Measurements from ENCODE around the gene PPIC.

Gene PPIC

DNA sequence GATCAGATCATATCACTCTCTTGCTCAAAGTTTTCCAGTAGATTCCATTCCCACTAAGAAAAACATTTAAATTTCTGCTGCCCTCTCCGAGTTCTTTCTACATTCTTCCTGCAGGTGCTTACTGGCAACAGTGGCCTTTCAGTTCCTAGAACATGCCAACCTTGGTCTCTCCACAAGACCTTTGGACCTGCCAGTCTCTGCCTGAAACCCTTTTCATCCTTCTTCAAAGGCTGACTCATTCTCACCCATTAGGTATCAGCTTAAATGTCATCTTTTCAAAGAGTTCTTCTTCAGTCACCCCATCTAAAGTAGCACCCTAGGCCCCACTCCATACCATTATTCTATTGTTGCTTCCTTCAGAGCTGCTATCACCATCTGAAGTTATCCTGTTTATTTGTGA is 21.8 kb downstream of the PPIC start:
- Histone ChIP-seq H3K9ac (ENCODE audit: low read depth in 1 of 2, low read length in 2 of 2) (no peak overlapping the region), H3K27me3 (ENCODE audit: control insufficient read depth in 1 of 2, insufficient read depth in 2 of 2, low read length in 2 of 2) (no peaks in the 10 kb centered on the region), H3K36me3 (ENCODE audit: control insufficient read depth in 1 of 2, insufficient read depth in 2 of 2, low read length in 2 of 2) (no peaks in the 10 kb centered on the region), H3K27ac (ENCODE audit: low read depth, low read length) (no peak overlapping the region), H3K9me3 (ENCODE audit: control insufficient read depth in 1 of 2, low read length in 2 of 2) (no peaks in the 10 kb centered on the region), H3K4me3 (ENCODE audit: low read depth in 1 of 2, low read length in 2 of 2) (no peak overlapping the region), H3K4me1 (ENCODE audit: control insufficient read depth in 1 of 2, insufficient read depth in 2 of 2, low read length in 2 of 2) (no peaks in the 10 kb centered on the region)

DNA sequence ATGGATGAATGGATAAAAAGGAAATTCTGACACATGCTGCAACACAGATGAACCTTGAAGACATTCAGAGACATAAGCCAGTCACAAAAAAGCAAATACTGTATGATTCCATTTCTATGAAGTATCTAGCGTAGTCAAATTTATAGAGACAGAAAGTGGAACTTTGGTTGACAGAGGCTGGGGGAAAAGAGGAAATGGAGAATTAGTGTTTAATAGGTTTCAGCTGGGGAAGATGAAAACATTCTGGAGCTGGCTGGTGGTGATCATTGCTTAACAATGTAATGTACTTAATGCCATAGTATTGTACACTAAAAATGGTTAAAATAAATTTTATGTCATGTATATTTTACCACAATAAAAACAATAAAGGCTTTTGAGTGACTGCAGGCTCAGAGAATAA is 24.2 kb downstream of the PPIC start:
- Histone ChIP-seq H3K36me3 (ENCODE audit: control insufficient read depth in 1 of 2, insufficient read depth in 2 of 2, low read length in 2 of 2) (peaks cover 0 to 4% of the 10 kb centered on the region in 2 donors), H3K9me3 (ENCODE audit: control insufficient read depth in 1 of 2, low read length in 2 of 2) (no peaks in the 10 kb centered on the region), H3K4me1 (ENCODE audit: control insufficient read depth in 1 of 2, insufficient read depth in 2 of 2, low read length in 2 of 2) (no peaks in the 10 kb centered on the region), H3K9ac (ENCODE audit: low read depth in 1 of 2, low read length in 2 of 2) (no peak overlapping the region), H3K27ac (ENCODE audit: low read depth, low read length) (no peak overlapping the region), H3K27me3 (ENCODE audit: control insufficient read depth in 1 of 2, insufficient read depth in 2 of 2, low read length in 2 of 2) (no peaks in the 10 kb centered on the region), H3K4me3 (ENCODE audit: low read depth in 1 of 2, low read length in 2 of 2) (no peak overlapping the region)

DNA sequence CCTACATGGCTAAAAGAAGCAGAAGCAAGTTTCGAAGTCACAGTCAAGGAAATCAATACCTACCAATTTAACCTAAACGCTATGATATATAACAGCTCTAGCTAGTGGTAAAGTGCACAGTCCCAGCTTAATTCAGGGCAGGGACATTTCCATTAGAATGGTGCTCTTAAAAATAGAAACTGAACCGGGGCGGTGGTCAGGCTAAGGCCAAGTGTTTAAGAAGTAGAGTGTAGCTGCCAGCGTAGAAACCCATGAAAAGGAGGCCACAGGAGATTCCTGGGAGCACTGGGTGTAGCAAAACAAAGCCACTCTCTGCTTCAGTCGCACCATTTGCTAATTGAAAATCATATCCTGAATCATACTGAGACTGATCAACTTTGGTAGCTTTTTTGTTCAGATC is 28.8 kb downstream of the PPIC start:
- H3K36me3 ChIP-seq (ENCODE audit: control insufficient read depth in 1 of 2, insufficient read depth in 2 of 2, low read length in 2 of 2) = peaks cover 0 to 4% of the 10 kb centered on the region in 2 donors

DNA sequence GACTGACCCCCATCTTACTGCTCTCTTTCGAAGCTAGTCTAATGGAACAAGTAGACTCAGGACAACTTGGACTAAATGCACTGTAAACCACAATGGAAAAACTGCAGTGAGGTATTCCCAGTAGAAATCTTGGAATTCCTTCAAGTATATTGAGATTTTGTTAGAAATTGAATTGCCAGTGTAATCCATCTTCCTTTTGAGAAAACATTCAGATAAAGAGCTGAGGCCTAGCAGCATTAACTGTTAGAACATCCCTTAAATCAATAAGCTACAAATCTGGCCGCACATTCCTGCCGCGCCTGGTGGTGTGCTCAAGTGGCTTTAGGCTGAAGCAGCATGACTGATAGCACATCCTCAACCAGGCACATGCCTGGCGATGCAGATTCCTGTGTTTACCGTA is 29.3 kb downstream of the PPIC start:
- Histone ChIP-seq H3K9ac (ENCODE audit: low read depth in 1 of 2, low read length in 2 of 2) (no peak overlapping the region), H3K4me3 (ENCODE audit: low read depth in 1 of 2, low read length in 2 of 2) (no peak overlapping the region), H3K27me3 (ENCODE audit: control insufficient read depth in 1 of 2, insufficient read depth in 2 of 2, low read length in 2 of 2) (no peaks in the 10 kb centered on the region), H3K9me3 (ENCODE audit: control insufficient read depth in 1 of 2, low read length in 2 of 2) (no peaks in the 10 kb centered on the region), H3K4me1 (ENCODE audit: control insufficient read depth in 1 of 2, insufficient read depth in 2 of 2, low read length in 2 of 2) (no peaks in the 10 kb centered on the region), H3K27ac (ENCODE audit: low read depth, low read length) (no peak overlapping the region), H3K36me3 (ENCODE audit: control insufficient read depth in 1 of 2, insufficient read depth in 2 of 2, low read length in 2 of 2) (peaks cover 0 to 4% of the 10 kb centered on the region in 2 donors)

More for the DNA sequence above, 28.8 kb downstream of the PPIC start:
- Histone ChIP-seq H3K4me1 (ENCODE audit: control insufficient read depth in 1 of 2, insufficient read depth in 2 of 2, low read length in 2 of 2) (no peaks in the 10 kb centered on the region), H3K27me3 (ENCODE audit: control insufficient read depth in 1 of 2, insufficient read depth in 2 of 2, low read length in 2 of 2) (no peaks in the 10 kb centered on the region), H3K9me3 (ENCODE audit: control insufficient read depth in 1 of 2, low read length in 2 of 2) (no peaks in the 10 kb centered on the region), H3K4me3 (ENCODE audit: low read depth in 1 of 2, low read length in 2 of 2) (no peak overlapping the region), H3K9ac (ENCODE audit: low read depth in 1 of 2, low read length in 2 of 2) (no peak overlapping the region), H3K27ac (ENCODE audit: low read depth, low read length) (no peak overlapping the region)

DNA sequence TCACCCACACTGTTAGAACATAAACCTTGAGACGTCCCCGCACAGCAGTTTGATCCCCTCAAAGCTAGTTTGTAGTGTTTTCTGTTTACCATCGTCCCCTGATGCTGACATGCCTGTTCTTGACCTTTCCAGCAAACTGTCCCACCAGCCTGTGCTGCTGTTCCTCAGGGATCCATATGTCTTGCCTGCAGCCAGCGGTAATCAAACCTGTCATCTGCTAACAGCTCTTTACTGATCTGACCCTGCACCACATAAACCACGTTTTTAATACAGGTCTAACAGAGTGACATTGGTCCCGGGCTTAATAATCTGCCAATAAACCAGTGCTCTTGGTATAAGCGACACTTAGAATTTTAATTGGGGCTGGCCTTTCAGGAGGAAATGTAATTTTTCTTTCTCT is 34.7 kb downstream of the PPIC start:
- Histone ChIP-seq H3K36me3 (ENCODE audit: control insufficient read depth in 1 of 2, insufficient read depth in 2 of 2, low read length in 2 of 2) (no peaks in the 10 kb centered on the region), H3K9me3 (ENCODE audit: control insufficient read depth in 1 of 2, low read length in 2 of 2) (no peaks in the 10 kb centered on the region), H3K27me3 (ENCODE audit: control insufficient read depth in 1 of 2, insufficient read depth in 2 of 2, low read length in 2 of 2) (no peaks in the 10 kb centered on the region), H3K27ac (ENCODE audit: low read depth, low read length) (no peak overlapping the region), H3K4me1 (ENCODE audit: control insufficient read depth in 1 of 2, insufficient read depth in 2 of 2, low read length in 2 of 2) (no peaks in the 10 kb centered on the region), H3K4me3 (ENCODE audit: low read depth in 1 of 2, low read length in 2 of 2) (no peak overlapping the region), H3K9ac (ENCODE audit: low read depth in 1 of 2, low read length in 2 of 2) (no peak overlapping the region)

DNA sequence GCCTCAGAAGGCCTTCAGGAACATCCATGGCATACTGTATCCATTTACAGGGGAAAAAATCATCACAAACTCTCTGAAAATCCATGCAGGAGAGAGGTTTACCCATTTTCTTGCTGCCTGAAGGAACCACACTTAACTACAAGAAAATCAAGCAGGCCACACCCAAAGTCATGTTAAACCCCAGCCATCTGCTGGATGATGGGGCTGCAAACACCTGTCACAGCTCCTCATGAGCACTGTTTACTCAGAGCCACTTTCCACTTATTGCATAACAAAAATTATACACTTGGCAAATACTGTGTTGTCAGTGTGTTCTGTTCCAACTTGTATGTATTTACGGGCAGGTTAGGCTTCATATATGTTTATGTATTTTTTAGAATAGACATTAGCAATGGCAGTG is 35.8 kb downstream of the PPIC start:
- Histone ChIP-seq H3K27me3 (ENCODE audit: control insufficient read depth in 1 of 2, insufficient read depth in 2 of 2, low read length in 2 of 2) (no peaks in the 10 kb centered on the region), H3K9ac (ENCODE audit: low read depth in 1 of 2, low read length in 2 of 2) (no peak overlapping the region), H3K4me1 (ENCODE audit: control insufficient read depth in 1 of 2, insufficient read depth in 2 of 2, low read length in 2 of 2) (no peaks in the 10 kb centered on the region), H3K9me3 (ENCODE audit: control insufficient read depth in 1 of 2, low read length in 2 of 2) (no peaks in the 10 kb centered on the region), H3K27ac (ENCODE audit: low read depth, low read length) (no peak overlapping the region), H3K4me3 (ENCODE audit: low read depth in 1 of 2, low read length in 2 of 2) (no peak overlapping the region), H3K36me3 (ENCODE audit: control insufficient read depth in 1 of 2, insufficient read depth in 2 of 2, low read length in 2 of 2) (no peaks in the 10 kb centered on the region)

DNA sequence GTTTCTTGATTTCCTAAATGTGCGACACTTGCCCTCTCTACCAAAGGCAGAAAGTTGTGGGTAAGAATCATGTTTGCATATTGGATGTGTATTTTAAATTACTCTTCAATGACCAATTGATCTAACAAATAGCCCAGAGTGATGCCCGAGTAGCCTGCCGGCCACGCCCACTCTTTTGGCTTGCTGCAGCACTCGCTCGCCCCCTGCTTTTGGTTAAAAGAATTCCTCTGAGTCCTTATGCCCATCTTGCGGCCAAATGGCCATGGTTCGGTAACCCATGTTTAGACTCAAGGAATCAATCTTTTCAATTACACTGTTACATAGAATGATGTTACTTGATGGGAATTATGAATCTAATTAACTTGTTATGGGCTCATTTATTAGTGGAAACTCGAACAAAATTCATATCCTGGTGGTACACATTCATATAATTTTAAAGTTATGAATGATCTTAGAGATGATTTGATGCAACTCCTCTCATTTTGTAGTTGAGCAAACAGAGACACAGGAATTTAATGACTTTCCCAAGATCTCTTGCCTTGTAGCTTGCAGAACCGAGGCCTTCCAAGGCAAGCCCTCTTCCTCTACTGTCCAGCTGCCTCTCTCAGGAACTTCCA is 36.5 kb downstream of the PPIC start:
- H3K4me1 ChIP-seq (ENCODE audit: control insufficient read depth in 1 of 2, insufficient read depth in 2 of 2, low read length in 2 of 2) = no peaks in the 10 kb centered on the region
- H3K9ac ChIP-seq (ENCODE audit: low read depth in 1 of 2, low read length in 2 of 2) = no peak overlapping the region
- no peaks in the 10 kb centered on the region for H3K36me3 ChIP-seq (ENCODE audit: control insufficient read depth in 1 of 2, insufficient read depth in 2 of 2, low read length in 2 of 2)
- H3K9me3 ChIP-seq (ENCODE audit: control insufficient read depth in 1 of 2, low read length in 2 of 2) = no peaks in the 10 kb centered on the region
- H3K27ac ChIP-seq (ENCODE audit: low read depth, low read length) = no peak overlapping the region
- H3K4me3 ChIP-seq (ENCODE audit: low read depth in 1 of 2, low read length in 2 of 2) = no peak overlapping the region
- H3K27me3 ChIP-seq (ENCODE audit: control insufficient read depth in 1 of 2, insufficient read depth in 2 of 2, low read length in 2 of 2) = no peaks in the 10 kb centered on the region

DNA sequence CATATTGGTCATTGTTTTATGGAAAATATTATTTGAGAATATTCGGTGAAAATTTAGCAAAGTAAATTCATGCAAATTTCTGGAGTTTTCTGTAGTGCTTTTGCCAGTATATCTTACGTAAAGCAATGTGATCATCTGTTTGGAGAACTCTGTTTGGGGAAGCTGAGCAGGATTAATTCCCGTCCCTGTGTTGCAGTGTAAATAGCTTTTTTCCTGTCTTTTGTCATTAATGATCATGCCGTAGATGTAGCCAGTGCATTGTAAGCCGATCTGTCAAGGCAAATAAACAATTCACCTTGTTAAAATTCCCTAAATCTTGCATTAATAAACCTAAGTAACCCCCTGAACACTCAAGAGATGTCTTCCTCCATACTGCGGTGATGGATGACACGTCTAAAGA is 39.2 kb downstream of the PPIC start:
- Histone ChIP-seq H3K4me3 (ENCODE audit: low read depth in 1 of 2, low read length in 2 of 2) (no peak overlapping the region), H3K27me3 (ENCODE audit: control insufficient read depth in 1 of 2, insufficient read depth in 2 of 2, low read length in 2 of 2) (no peaks in the 10 kb centered on the region), H3K36me3 (ENCODE audit: control insufficient read depth in 1 of 2, insufficient read depth in 2 of 2, low read length in 2 of 2) (no peaks in the 10 kb centered on the region), H3K27ac (ENCODE audit: low read depth, low read length) (no peak overlapping the region), H3K4me1 (ENCODE audit: control insufficient read depth in 1 of 2, insufficient read depth in 2 of 2, low read length in 2 of 2) (no peaks in the 10 kb centered on the region), H3K9me3 (ENCODE audit: control insufficient read depth in 1 of 2, low read length in 2 of 2) (no peaks in the 10 kb centered on the region), H3K9ac (ENCODE audit: low read depth in 1 of 2, low read length in 2 of 2) (no peak overlapping the region)

DNA sequence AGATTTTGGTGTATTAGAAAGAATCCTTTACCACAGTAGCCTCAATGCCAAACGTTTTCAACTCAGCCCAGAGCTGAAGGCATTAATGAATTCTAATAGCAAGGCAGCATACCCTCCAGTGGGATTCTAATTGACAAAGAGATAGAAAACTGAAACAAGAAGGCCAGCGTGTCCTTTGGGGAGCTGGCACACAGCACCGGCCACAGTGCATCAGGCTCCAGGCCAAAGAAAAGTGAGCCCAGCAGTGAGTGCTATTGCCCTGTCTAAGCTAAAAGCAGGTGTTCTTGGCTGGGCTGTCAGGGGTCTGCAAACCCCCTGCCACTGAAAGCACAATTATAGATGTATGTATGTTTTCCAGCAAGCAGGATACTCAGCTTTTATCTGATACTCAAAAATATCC is 40.4 kb downstream of the PPIC start:
- Histone ChIP-seq H3K4me1 (ENCODE audit: control insufficient read depth in 1 of 2, insufficient read depth in 2 of 2, low read length in 2 of 2) (no peaks in the 10 kb centered on the region), H3K27me3 (ENCODE audit: control insufficient read depth in 1 of 2, insufficient read depth in 2 of 2, low read length in 2 of 2) (no peaks in the 10 kb centered on the region), H3K27ac (ENCODE audit: low read depth, low read length) (no peak overlapping the region), H3K36me3 (ENCODE audit: control insufficient read depth in 1 of 2, insufficient read depth in 2 of 2, low read length in 2 of 2) (no peaks in the 10 kb centered on the region), H3K9ac (ENCODE audit: low read depth in 1 of 2, low read length in 2 of 2) (no peak overlapping the region), H3K4me3 (ENCODE audit: low read depth in 1 of 2, low read length in 2 of 2) (no peak overlapping the region), H3K9me3 (ENCODE audit: control insufficient read depth in 1 of 2, low read length in 2 of 2) (no peaks in the 10 kb centered on the region)

DNA sequence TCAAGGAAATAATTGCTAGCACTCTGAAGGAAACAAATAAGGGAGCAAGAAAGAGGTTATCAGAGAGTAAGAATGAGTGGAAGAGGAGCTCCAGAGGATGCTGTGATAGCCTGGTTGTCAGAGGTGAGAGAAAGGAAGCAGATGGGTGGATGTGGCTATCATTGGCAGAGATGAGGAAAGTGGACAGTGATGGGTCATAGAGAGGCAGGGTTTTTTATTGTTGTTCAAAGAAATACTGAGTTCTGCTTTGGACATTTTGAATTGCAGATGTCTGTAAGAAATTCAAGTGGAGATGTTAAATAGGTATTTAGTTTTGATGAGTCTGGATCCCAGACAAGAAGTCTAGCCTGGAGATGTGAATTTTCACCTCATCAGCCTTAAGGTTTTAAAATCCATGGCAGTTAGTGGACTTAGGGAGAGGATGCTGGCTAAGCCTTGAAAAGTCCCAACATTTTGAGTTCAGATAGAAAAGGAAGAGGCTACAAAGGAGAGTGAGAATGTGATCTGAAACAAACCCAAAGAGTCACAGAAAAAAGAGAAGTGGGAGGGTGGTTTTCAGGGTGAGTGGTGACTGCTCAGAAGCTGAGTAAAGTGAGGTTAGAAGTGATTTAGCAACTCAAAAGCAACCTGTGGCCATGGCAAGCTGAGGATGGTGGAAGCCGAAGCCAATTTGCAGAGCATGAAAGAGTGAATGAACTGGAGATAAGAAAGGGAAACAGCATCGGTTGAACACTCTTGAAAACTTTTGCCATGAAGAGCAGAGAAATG is 50.4 kb downstream of the PPIC start:
- no peak overlapping the region for H3K9ac ChIP-seq (ENCODE audit: low read depth in 1 of 2, low read length in 2 of 2)
- H3K27me3 ChIP-seq (ENCODE audit: control insufficient read depth in 1 of 2, insufficient read depth in 2 of 2, low read length in 2 of 2) = no peaks in the 10 kb centered on the region
- no peak overlapping the region for H3K27ac ChIP-seq (ENCODE audit: low read depth, low read length)
- no peak overlapping the region for H3K4me3 ChIP-seq (ENCODE audit: low read depth in 1 of 2, low read length in 2 of 2)
- H3K9me3 ChIP-seq (ENCODE audit: control insufficient read depth in 1 of 2, low read length in 2 of 2) = no peaks in the 10 kb centered on the region
- H3K4me1 ChIP-seq (ENCODE audit: control insufficient read depth in 1 of 2, insufficient read depth in 2 of 2, low read length in 2 of 2) = no peaks in the 10 kb centered on the region
- no peaks in the 10 kb centered on the region for H3K36me3 ChIP-seq (ENCODE audit: control insufficient read depth in 1 of 2, insufficient read depth in 2 of 2, low read length in 2 of 2)
